ENCODE results near the gene SLC20A1.
"Not testable (repeated sequence)": the region's sequence is repeated elsewhere in the genome, so short reads cannot be mapped to it uniquely, and the experiment has no call there.

Gene SLC20A1

DNA sequence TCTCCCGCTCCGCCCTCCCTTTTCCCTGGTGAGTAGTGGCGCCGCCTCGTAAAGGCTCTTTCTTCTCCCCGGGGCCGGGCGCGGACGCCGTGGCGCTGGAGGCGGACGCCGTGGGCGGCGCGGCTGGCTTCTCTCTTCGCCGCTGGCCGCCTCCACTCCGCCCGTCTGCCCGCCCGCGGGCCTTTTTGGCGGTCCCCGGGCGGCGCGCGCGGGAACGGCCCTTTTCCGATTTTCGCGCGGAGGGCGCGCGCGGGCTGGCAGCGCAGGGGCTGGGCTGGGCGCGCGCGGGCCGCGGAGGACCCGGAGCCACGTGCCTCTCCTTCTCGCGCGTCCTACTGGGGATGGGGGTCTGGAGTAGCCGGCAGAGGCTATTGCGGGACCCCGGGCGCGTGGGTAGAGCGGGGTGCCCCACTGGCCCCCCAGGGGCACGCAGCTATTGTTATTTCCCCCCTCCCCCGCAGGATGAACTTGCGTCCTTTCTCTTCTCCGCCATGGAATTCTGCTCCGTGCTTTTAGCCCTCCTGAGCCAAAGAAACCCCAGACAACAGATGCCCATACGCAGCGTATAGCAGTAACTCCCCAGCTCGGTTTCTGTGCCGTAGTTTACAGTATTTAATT, 472 bp downstream of the SLC20A1 start:
- DNase-seq (ENCODE audit: low read depth) = no peak

DNA sequence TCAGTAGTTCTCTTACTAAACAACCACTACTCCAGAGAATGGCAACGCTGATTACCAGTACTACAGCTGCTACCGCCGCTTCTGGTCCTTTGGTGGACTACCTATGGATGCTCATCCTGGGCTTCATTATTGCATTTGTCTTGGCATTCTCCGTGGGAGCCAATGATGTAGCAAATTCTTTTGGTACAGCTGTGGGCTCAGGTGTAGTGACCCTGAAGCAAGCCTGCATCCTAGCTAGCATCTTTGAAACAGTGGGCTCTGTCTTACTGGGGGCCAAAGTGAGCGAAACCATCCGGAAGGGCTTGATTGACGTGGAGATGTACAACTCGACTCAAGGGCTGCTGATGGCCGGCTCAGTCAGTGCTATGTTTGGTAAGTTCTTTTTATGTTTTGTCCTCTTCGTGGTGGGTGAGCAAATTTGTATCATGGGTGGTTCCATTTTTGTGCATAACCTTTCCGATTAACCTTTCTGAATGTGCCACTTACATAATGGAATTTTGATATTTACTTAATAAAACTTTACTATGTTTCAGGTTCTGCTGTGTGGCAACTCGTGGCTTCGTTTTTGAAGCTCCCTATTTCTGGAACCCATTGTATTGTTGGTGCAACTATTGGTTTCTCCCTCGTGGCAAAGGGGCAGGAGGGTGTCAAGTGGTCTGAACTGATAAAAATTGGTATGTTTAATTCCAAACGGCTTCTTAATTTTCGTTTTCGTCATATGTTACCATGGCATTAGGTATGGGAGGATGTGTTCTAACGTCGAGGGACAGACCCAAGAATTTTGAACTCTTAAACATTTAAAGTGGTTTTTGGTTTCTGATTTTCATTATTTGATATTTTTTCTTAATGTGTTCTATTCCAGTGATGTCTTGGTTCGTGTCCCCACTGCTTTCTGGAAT, 1.3 kb downstream of the SLC20A1 start:
- DNase-seq (ENCODE audit: low read depth) = no peak

GRCh38 chr2:112648081-112648480, 2.3 kb downstream of the SLC20A1 start:
- DNase-seq (ENCODE audit: low read depth) = no peak

GRCh38 chr2:112656679-112657078, 10.9 kb downstream of the SLC20A1 start:
- no peak for DNase-seq (ENCODE audit: low read depth)

- no peak for DNase-seq (ENCODE audit: low read depth)
Observed at GRCh38 chr2:112658301-112658700, 12.6 kb downstream of the SLC20A1 start.

GRCh38 chr2:112658839-112659667, 13.3 kb downstream of the SLC20A1 start:
- no peak for DNase-seq (ENCODE audit: low read depth)

DNA sequence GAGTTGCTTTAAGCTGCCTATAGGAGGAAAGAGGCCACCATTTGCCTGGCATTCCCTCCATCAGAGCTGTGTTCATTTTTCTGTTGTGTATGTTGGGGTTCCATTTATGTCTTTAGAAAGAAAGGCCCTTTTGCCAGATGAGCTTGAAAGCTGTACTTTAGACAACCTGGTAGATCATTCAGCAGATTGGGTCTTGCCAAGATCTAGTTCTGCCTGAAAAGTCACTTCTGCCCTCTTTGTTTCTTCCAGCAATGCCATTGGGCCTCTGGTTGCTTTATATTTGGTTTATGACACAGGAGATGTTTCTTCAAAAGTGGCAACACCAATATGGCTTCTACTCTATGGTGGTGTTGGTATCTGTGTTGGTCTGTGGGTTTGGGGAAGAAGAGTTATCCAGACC, 14.4 kb downstream of the SLC20A1 start:
- no peak for DNase-seq (ENCODE audit: low read depth)

DNA sequence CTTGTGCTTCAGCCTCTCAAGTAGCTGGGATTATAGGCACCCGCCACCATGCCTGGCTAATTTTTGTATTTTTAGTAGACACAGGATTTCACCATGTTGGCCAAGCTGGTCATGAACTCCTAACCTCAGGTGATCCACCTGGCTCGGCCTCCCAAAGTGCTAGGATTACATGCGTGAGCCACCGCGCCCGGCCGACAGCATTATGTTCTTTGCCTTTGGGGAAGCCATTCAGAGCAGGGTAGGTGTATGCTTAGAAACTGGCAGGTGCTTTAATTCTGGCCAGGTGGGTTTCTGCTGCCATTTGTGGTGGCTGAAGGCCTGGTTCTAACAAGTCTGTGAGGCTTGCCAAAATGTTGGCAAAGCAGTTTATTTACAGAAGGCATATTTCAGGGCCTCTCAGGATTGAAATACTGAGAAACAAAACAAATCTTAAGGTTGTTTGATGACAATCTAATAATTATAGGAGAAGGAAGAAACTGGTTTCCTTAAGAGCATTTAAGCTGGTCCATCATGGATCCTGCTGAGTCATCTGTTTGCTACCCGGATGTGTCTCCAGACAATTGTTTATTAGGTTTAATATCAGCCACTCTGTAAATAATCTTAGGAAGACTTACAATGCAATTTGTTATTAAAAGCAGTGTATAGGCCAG, 16.0 kb downstream of the SLC20A1 start:
- DNase-seq (ENCODE audit: low read depth) = no peak

DNA sequence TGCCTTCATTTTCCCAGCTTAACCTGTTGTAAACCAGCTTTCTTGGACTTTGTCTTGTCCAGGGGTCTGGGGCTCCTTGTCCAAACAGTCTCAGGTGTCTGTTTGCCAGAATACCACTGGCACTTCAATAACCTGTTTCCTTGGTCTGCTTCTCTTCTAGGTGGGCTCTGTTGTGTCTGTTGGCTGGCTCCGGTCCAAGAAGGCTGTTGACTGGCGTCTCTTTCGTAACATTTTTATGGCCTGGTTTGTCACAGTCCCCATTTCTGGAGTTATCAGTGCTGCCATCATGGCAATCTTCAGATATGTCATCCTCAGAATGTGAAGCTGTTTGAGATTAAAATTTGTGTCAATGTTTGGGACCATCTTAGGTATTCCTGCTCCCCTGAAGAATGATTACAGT, 17.0 kb downstream of the SLC20A1 start:
- no peak for DNase-seq (ENCODE audit: low read depth)

DNA sequence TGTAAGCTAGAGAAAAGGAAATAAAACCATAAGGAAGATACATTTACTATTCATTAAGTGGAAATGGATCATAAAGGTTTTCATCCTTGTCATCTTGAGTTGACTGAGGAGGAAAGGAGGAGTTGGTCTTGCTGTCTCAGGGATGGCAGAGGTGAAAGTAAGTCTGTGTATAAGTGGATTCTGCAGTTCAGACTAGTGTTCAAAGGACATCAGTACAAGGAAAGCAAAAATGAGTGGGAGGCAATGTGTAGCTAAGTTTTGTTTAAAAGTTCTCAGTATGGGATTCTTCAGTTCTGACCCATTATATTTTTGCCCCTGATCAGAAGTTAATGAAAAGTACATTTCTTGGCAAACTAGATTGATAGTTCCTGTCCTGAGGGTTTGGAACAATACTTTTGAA, 18.9 kb downstream of the SLC20A1 start:
- no peak for DNase-seq (ENCODE audit: low read depth)

GRCh38 chr2:112665113-112665780, 19.5 kb downstream of the SLC20A1 start:
- no peak for DNase-seq (ENCODE audit: low read depth)

DNA sequence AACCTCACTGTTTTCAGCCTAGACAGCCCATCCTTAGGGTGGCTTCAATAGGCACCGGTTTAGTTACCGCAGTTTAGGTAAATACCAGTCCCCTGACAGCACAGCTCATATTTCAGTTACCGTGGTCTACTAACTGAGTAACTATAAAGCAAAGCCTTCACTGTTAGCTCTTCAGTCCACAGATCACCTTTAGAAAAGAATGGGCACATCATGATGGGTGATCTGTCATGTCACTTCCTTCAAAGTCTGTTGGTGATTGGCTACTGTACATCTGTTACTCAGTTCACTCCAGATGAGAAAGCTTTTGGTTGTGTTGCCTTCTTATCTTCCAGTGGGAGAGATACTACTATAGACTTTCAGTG, 21.0 kb downstream of the SLC20A1 start:
- DNase-seq (ENCODE audit: low read depth) = no peak

- DNase-seq (ENCODE audit: low read depth) = not testable (repeated sequence)
Observed at GRCh38 chr2:112667540-112667939, 21.8 kb downstream of the SLC20A1 start.

GRCh38 chr2:112669667-112670066, 23.9 kb downstream of the SLC20A1 start:
- DNase-seq (ENCODE audit: low read depth) = no peak

- no peak for DNase-seq (ENCODE audit: low read depth)
Observed at GRCh38 chr2:112670252-112671022, 24.7 kb downstream of the SLC20A1 start.

DNA sequence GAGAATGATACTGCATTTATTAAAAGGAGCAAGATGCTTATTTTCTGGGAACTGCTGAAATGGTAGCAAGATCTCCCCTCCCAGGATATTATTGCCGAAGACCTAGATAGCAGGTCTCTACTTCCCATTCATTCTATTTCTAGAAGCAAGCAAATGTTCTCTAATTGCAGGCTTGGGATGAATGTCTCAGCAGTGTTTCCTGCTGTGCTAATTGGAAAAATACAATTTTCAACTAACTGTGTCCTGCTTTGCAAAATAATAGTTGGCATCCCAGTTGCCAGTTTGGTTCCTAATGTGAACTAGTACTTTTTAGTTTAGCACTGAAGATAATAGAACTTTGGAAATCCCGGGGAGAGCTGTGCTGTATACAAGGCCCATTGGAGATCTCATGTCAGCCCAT, 26.1 kb downstream of the SLC20A1 start:
- no peak for DNase-seq (ENCODE audit: low read depth)

GRCh38 chr2:112673008-112673407, 27.3 kb downstream of the SLC20A1 start:
- DNase-seq (ENCODE audit: low read depth) = no peak

GRCh38 chr2:112674229-112674628, 28.5 kb downstream of the SLC20A1 start:
- no peak for DNase-seq (ENCODE audit: low read depth)

DNA sequence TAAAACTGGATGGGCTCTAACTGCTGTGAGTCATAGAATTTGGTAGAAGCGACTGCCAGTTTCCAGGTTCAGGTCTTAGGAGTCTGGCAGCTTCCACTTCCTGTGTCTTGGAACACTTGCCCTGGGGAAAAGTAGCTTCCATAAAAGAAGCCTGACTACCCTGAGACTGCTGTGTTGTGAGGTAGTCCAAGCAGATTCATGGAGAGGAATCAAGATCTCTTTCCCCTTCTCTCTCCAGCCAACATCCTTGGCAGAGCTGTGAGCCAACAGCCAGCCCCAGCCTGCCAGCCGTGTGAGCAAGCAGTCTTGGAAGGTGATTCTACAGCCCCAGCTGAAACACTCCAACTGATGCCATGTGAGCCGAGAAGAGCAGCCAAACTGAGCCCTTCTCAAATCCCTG, 33.7 kb downstream of the SLC20A1 start:
- no peak for DNase-seq (ENCODE audit: low read depth)

GRCh38 chr2:112680666-112681101, 34.9 kb downstream of the SLC20A1 start:
- no peak for DNase-seq (ENCODE audit: low read depth)

DNA sequence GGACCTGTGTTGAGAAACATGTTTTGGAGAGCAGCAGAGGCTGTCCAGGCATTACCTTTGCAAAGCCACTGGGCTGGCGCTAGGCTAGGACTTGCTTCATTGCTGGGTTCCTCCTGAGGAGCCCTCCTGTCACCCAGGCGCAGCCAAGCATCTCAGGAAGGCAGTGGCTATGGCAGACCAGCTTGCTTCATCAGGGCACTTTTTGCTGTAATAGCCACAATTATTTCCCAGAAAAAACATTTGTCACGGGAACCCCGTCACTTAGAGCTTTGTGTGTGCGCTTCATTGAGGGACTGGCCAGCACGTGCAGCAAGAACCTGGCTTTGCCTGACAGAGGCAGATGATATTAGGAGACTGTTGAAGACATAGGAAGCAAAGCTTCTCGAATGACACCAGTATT, 36.4 kb downstream of the SLC20A1 start:
- DNase-seq (ENCODE audit: low read depth) = no peak

Data from GM04504 (cell line).